ENCODE measurements around the gene CARD6.

DNA sequence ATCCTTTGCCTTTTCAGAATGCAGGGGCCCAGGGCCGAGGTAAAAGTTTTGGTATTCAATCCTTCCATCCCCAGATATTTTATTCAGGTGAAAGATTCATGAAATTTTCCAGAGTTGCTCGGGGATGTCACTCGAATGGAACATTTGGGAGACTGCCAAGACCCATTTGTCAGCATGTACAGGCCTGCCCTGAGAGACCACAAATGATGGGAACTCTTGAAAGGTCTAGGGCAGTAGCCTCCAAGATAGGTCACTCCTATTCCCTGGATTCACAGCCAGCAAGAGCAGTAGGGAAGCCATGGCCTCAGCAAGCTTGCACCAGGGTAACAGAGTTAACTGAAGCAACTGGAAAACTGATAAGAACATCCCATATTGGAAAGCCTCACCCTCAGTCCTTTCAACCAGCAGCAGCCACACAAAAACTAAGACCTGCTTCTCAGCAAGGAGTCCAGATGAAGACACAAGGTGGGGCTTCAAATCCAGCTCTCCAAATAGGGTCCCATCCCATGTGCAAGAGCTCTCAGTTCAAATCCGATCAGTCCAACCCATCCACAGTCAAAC lies 12.5 kb downstream of the CARD6 start:
- TF ChIP-seq POLR2A (IDR thresholded peaks at IDR 0.05; ENCODE audit: low read depth, low read length) (no peak), TAF1 (IDR thresholded peaks at IDR 0.05; ENCODE audit: borderline replicate concordance, low read depth, low read length) (no peak), POLR2AphosphoS5 (IDR thresholded peaks at IDR 0.05; ENCODE audit: low read depth, low read length) (no peak)
